KMS-11 (cell line): ENCODE measurements around the gene CACNA1D.

Source experiments
- H2AFZ ChIP-seq: fragments of 200-600 bp; sonication (generic); 2 replicates; pipeline ENCODE4 v1.6.1; 2016; ENCODE audit warnings: antibody characterized with exemption, mixed run types, low read depth
- H3K27ac ChIP-seq: fragments of 200-600 bp; sonication (generic); 2 replicates; pipeline ENCODE4 v1.6.1; 2016; ENCODE audit warnings: mild to moderate bottlenecking, mixed run types
- H3K27me3 ChIP-seq: fragments of 200-600 bp; sonication (generic); 2 replicates; pipeline ENCODE4 v1.6.1; 2017; ENCODE audit warnings: mild to moderate bottlenecking, low read depth, mixed run types, moderate library complexity; ENCODE audit not compliant: insufficient read depth
- H3K36me3 ChIP-seq: fragments of 200-600 bp; sonication (generic); 2 replicates; pipeline ENCODE4 v1.6.1; 2017; ENCODE audit warnings: mild to moderate bottlenecking, mixed run types; ENCODE audit not compliant: insufficient read depth
- H3K4me1 ChIP-seq: fragments of 200-600 bp; sonication (generic); 2 replicates; pipeline ENCODE4 v1.6.1; 2016; ENCODE audit warnings: mild to moderate bottlenecking, low read depth, mixed run types; ENCODE audit not compliant: poor library complexity, severe bottlenecking
- H3K4me2 ChIP-seq: fragments of 200-600 bp; sonication (generic); 2 replicates; pipeline ENCODE4 v1.7.0; 2016; ENCODE audit warnings: mild to moderate bottlenecking, mixed run types
- H3K4me3 ChIP-seq: fragments of 200-600 bp; sonication (generic); IDR thresholded peaks from 2 replicates; pipeline ENCODE4 v1.6.1; 2017; ENCODE audit warnings: low read depth, low read length, mixed read lengths; ENCODE audit not compliant: insufficient read depth
- H3K79me2 ChIP-seq: fragments of 200-600 bp; sonication (generic); 2 replicates; pipeline ENCODE4 v1.6.1; 2016; ENCODE audit warnings: low read depth, mixed run types; ENCODE audit not compliant: insufficient read depth
- H3K9ac ChIP-seq: fragments of 200-600 bp; sonication (generic); 2 replicates; pipeline ENCODE4 v1.6.1; 2016; ENCODE audit warnings: mild to moderate bottlenecking, mixed run types
- H4K20me1 ChIP-seq: fragments of 200-600 bp; sonication (generic); 2 replicates; pipeline ENCODE4 v1.6.1; 2016; ENCODE audit warnings: mild to moderate bottlenecking, mixed run types; ENCODE audit not compliant: insufficient read depth
- CTCF ChIP-seq: fragments of 200-600 bp; sonication (generic); conservative IDR thresholded peaks from 2 replicates; pipeline ENCODE4 v1.6.1; 2017; ENCODE audit warnings: low read depth, mild to moderate bottlenecking, antibody characterized with exemption, low read length, moderate library complexity, mixed read lengths

CACNA1D gene

GRCh38 chr3:53513556-53514190 is 19.3 kb downstream of the CACNA1D start:
- Histone ChIP-seq H4K20me1 (no peaks in the 10 kb centered on the region), H3K27me3 (no peaks in the 10 kb centered on the region), H3K79me2 (no peaks in the 10 kb centered on the region), H2AFZ (no peak overlapping the region), H3K4me3 (no peak overlapping the region), H3K9ac (no peak overlapping the region), H3K4me1 (no peaks in the 10 kb centered on the region), H3K27ac (no peak overlapping the region), H3K4me2 (no peak overlapping the region), H3K36me3 (no peaks in the 10 kb centered on the region)
- no peak for TF ChIP-seq CTCF

GRCh38 chr3:53516339-53516738 is 21.9 kb downstream of the CACNA1D start:
- no peaks in the 10 kb centered on the region for H3K79me2 ChIP-seq
- no peaks in the 10 kb centered on the region for H4K20me1 ChIP-seq
- H3K27me3 ChIP-seq = no peaks in the 10 kb centered on the region
- TF ChIP-seq CTCF = no peak
- no peak overlapping the region for H3K9ac ChIP-seq
- H3K4me1 ChIP-seq = no peaks in the 10 kb centered on the region
- no peak overlapping the region for H2AFZ ChIP-seq
- H3K36me3 ChIP-seq = no peaks in the 10 kb centered on the region
- H3K4me2 ChIP-seq = no peak overlapping the region
- H3K27ac ChIP-seq = no peak overlapping the region
- H3K4me3 ChIP-seq = no peak overlapping the region

GRCh38 chr3:53518495-53518981 is 24.1 kb downstream of the CACNA1D start:
- Histone ChIP-seq H3K4me3 (no peak overlapping the region), H3K4me1 (no peaks in the 10 kb centered on the region), H2AFZ (no peak overlapping the region), H3K36me3 (no peaks in the 10 kb centered on the region), H3K27me3 (no peaks in the 10 kb centered on the region), H3K27ac (no peak overlapping the region), H3K9ac (no peak overlapping the region), H3K79me2 (no peaks in the 10 kb centered on the region), H3K4me2 (no peak overlapping the region), H4K20me1 (no peaks in the 10 kb centered on the region)
- no peak for TF ChIP-seq CTCF

GRCh38 chr3:53519065-53519709 is 24.8 kb downstream of the CACNA1D start:
- no peak overlapping the region for H3K4me3 ChIP-seq
- H3K27ac ChIP-seq = no peak overlapping the region
- no peak overlapping the region for H3K4me2 ChIP-seq
- no peak overlapping the region for H2AFZ ChIP-seq
- no peak overlapping the region for H3K9ac ChIP-seq
- H3K36me3 ChIP-seq = no peaks in the 10 kb centered on the region
- H3K27me3 ChIP-seq = no peaks in the 10 kb centered on the region
- TF ChIP-seq CTCF = no peak
- H4K20me1 ChIP-seq = no peaks in the 10 kb centered on the region
- no peaks in the 10 kb centered on the region for H3K79me2 ChIP-seq
- H3K4me1 ChIP-seq = no peaks in the 10 kb centered on the region
